Vagina (tissue), 2 donors: ENCODE results near the gene BMERB1. TPM values are rescaled to one million over a fixed set of nuclear protein-coding genes. Genes with fewer than 3 reads are reported as not detected.
"Not testable (repeated sequence)": the region's sequence is repeated elsewhere in the genome, so short reads cannot be mapped to it uniquely, and the experiment has no call there.

ENCODE experiments used
- DNase-seq, 2 donors: peaks; one replicate each; pipeline ENCODE4 v3.0.0-alpha.2; 2017; ENCODE audit errors: extremely low spot score in 2 of 2
- H3K27ac ChIP-seq: fragments of 200-600 bp; sonication (generic); one replicate; pipeline ENCODE4 v1.5.1; 2019
- H3K27me3 ChIP-seq: fragments of 200-600 bp; sonication (generic); one replicate; pipeline ENCODE4 v1.5.1; 2019
- H3K36me3 ChIP-seq, 2 donors: fragments of 200-600 bp; sonication (generic); one replicate each; pipeline ENCODE4 v1.5.1; 2017 to 2019
- H3K4me1 ChIP-seq: fragments of 200-600 bp; sonication (generic); one replicate; pipeline ENCODE4 v1.5.1; 2019
- H3K4me3 ChIP-seq, 2 donors: fragments of 200-600 bp; sonication (generic); 1 replicate in 1 of 2; 2 replicates in 1 of 2; pipeline ENCODE4 v1.5.1; 2016 to 2019
- H3K9me3 ChIP-seq: fragments of 200-600 bp; sonication (generic); one replicate; pipeline ENCODE4 v1.5.1; 2019
- CTCF ChIP-seq, 3 experiments: fragments of 450-650 bp in 2 of 3; fragments of 200-600 bp in 1 of 3; sonication (generic) in 1 of 3; IDR thresholded peaks; one replicate each; pipeline ENCODE4 v1.5.1; 2017 to 2019; ENCODE audit warnings: antibody characterized with exemption in 3 of 3, mild to moderate bottlenecking in 2 of 3, moderate library complexity in 2 of 3
- POLR2A ChIP-seq, 2 donors: fragments of 450-650 bp; IDR thresholded peaks; one replicate each; pipeline ENCODE4 v1.6.1; 2017; ENCODE audit warnings: antibody characterized with exemption in 2 of 2, mild to moderate bottlenecking in 2 of 2, moderate library complexity in 2 of 2
- POLR2AphosphoS5 ChIP-seq, 2 donors: sonication (generic); formaldehyde crosslinking; IDR thresholded peaks; one replicate each; pipeline ENCODE4 v1.9.0; 2017; ENCODE audit warnings: antibody characterized with exemption in 2 of 2, mild to moderate bottlenecking in 2 of 2, low read depth in 1 of 2; ENCODE audit not compliant: insufficient read depth in 1 of 2
- intact Hi-C: fragments of 100-400 bp; cut with DNase I; formaldehyde crosslinking; loops from one replicate; pipeline ENCODE4 v1.15.1; 2023
- total RNA-seq: library from RNA; depleted of rRNA; stranded (reverse); fragments of >200 nt; gene quantifications from one replicate; pipeline ENCODE4 v1.2.3, GENCODE V29; 2016

The BMERB1 gene
- total RNA-seq, 1 donor from 2014 or later, result 46.9 TPM

- no peak for DNase-seq
- Histone ChIP-seq H3K27ac (peak overlapping the region; percentile 7), H3K4me3 (no peak overlapping the region), H3K27me3 (no peaks in the 10 kb centered on the region), H3K36me3 (peaks cover 0 to 55% of the 10 kb centered on the region in 2 donors), H3K4me1 (peaks cover 6% of the 10 kb centered on the region), H3K9me3 (no peaks in the 10 kb centered on the region)
- TF ChIP-seq CTCF (IDR thresholded peaks at IDR 0.05) (no peak), POLR2AphosphoS5 (IDR thresholded peaks at IDR 0.05; ENCODE audit: insufficient read depth in 1 of 2, low read depth in 1 of 2) (no peak)
- intact Hi-C loops, result no loop called here
Observed at GRCh38 chr16:15604460-15605440, 170.4 kb downstream of the BMERB1 start.

- peaks cover 0 to 54% of the 10 kb centered on the region in 2 donors for H3K36me3 ChIP-seq
- H3K4me1 ChIP-seq, result peaks cover 6% of the 10 kb centered on the region
- no peak overlapping the region for H3K27ac ChIP-seq
- no peak for DNase-seq
- no peak overlapping the region for H3K4me3 ChIP-seq
- TF ChIP-seq POLR2A (IDR thresholded peaks at IDR 0.05) (no peak), CTCF (IDR thresholded peaks at IDR 0.05) (no peak), POLR2AphosphoS5 (IDR thresholded peaks at IDR 0.05; ENCODE audit: insufficient read depth in 1 of 2, low read depth in 1 of 2) (no peak)
- H3K27me3 ChIP-seq, result no peaks in the 10 kb centered on the region
- no peaks in the 10 kb centered on the region for H3K9me3 ChIP-seq
- intact Hi-C loops, result no loop called here
Observed at GRCh38 chr16:15605839-15606517, 171.6 kb downstream of the BMERB1 start.

GRCh38 chr16:15606518-15607220 is 172.3 kb downstream of the BMERB1 start:
- Histone ChIP-seq H3K4me1 (peaks cover 6% of the 10 kb centered on the region), H3K27ac (peak overlapping the region; percentile 58), H3K36me3 (peaks cover under 1 to 54% of the 10 kb centered on the region in 2 donors), H3K4me3 (no peak overlapping the region), H3K27me3 (no peaks in the 10 kb centered on the region), H3K9me3 (no peaks in the 10 kb centered on the region)
- DNase-seq, result no peak
- TF ChIP-seq POLR2A (IDR thresholded peaks at IDR 0.05), result no peak
- no peak for TF ChIP-seq POLR2AphosphoS5 (IDR thresholded peaks at IDR 0.05; ENCODE audit: insufficient read depth in 1 of 2, low read depth in 1 of 2)
- no peak for TF ChIP-seq CTCF (IDR thresholded peaks at IDR 0.05)
- intact Hi-C loops, result no loop called here

GRCh38 chr16:15607221-15607699 is 172.9 kb downstream of the BMERB1 start:
- DNase-seq, H3K4me1 ChIP-seq, intact Hi-C loops, H3K4me3 ChIP-seq, H3K27me3 ChIP-seq, H3K9me3 ChIP-seq: not testable (repeated sequence)
- H3K27ac ChIP-seq, result peak overlapping the region; percentile 58
- peaks cover 2 to 54% of the 10 kb centered on the region in 2 donors for H3K36me3 ChIP-seq

GRCh38 chr16:15607700-15608396 is 173.5 kb downstream of the BMERB1 start:
- peaks cover 6% of the 10 kb centered on the region for H3K4me1 ChIP-seq
- peaks cover 2 to 57% of the 10 kb centered on the region in 2 donors for H3K36me3 ChIP-seq
- H3K9me3 ChIP-seq, result no peaks in the 10 kb centered on the region
- no peaks in the 10 kb centered on the region for H3K27me3 ChIP-seq
- no peak overlapping the region for H3K4me3 ChIP-seq
- TF ChIP-seq POLR2A (IDR thresholded peaks at IDR 0.05), result no peak
- TF ChIP-seq POLR2AphosphoS5 (IDR thresholded peaks at IDR 0.05; ENCODE audit: insufficient read depth in 1 of 2, low read depth in 1 of 2), result peak in 1 of 2 donors; percentile 58
- DNase-seq, result peak in 1 of 2 donors; percentile 95
- H3K27ac ChIP-seq, result peak overlapping the region; percentile 58
- intact Hi-C loops, result no loop called here
